H7 (cell line): ENCODE data around the gene EPHA8. TPM values are rescaled to one million over a fixed set of nuclear protein-coding genes. Genes with fewer than 3 reads are reported as not detected.

Experiments used
- DNase-seq: peaks from one replicate; pipeline ENCODE4 v3.0.0; 2012
- H3K27me3 ChIP-seq: 2 replicates; pipeline ENCODE4 v1.6.0; 2011; ENCODE audit warnings: mild to moderate bottlenecking, low read length; ENCODE audit not compliant: control insufficient read depth, insufficient read depth
- H3K36me3 ChIP-seq: replicated peaks from 2 replicates; pipeline ENCODE4 v1.5.1; 2011; ENCODE audit warnings: low read length; ENCODE audit not compliant: control insufficient read depth, insufficient read depth
- H3K4me3 ChIP-seq: 2 replicates; pipeline ENCODE4 v1.5.1; 2011; ENCODE audit warnings: low read depth, mild to moderate bottlenecking, control low read depth, low read length, moderate library complexity; ENCODE audit not compliant: insufficient read depth
- total RNA-seq: library from RNA; depleted of rRNA; stranded (reverse); fragments of >200 nt; shearing (Covaris generic); gene quantifications from 2 replicates; pipeline ENCODE4 v1.2.3, GENCODE V29; 2014

The EPHA8 gene
- total RNA-seq, 1 experiment from 2014 or later: 4.8 TPM

GRCh38 chr1:22545141-22545540 lies 18.1 kb upstream of the EPHA8 start:
- H3K27me3 ChIP-seq: peaks cover 2% of the 10 kb centered on the region; the same call in 1 of the 2 replicates
- no peak overlapping the region for H3K4me3 ChIP-seq
- no peak for DNase-seq
- H3K36me3 ChIP-seq: no peaks in the 10 kb centered on the region

- Histone ChIP-seq H3K4me3 (no peak overlapping the region), H3K36me3 (no peaks in the 10 kb centered on the region), H3K27me3 (peaks cover 2% of the 10 kb centered on the region; the same call in 1 of the 2 replicates)
- no peak for DNase-seq
Observed at GRCh38 chr1:22547186-22547817, 16.0 kb upstream of the EPHA8 start.

- Histone ChIP-seq H3K4me3 (no peak overlapping the region), H3K36me3 (no peaks in the 10 kb centered on the region), H3K27me3 (peaks cover 2% of the 10 kb centered on the region; the same call in 1 of the 2 replicates)
- DNase-seq: peak; percentile 61
Observed at GRCh38 chr1:22547818-22548462, 15.3 kb upstream of the EPHA8 start.

- no peak for DNase-seq
- Histone ChIP-seq H3K4me3 (no peak overlapping the region), H3K36me3 (no peaks in the 10 kb centered on the region), H3K27me3 (peaks cover 2% of the 10 kb centered on the region; the same call in 1 of the 2 replicates)
Observed at GRCh38 chr1:22550021-22550420, 13.3 kb upstream of the EPHA8 start.

- peaks cover 2% of the 10 kb centered on the region; the same call in 1 of the 2 replicates for H3K27me3 ChIP-seq
- no peak for DNase-seq
- H3K36me3 ChIP-seq: no peaks in the 10 kb centered on the region
Observed at GRCh38 chr1:22551591-22551990, 11.7 kb upstream of the EPHA8 start.

GRCh38 chr1:22552021-22552420 lies 11.3 kb upstream of the EPHA8 start:
- Histone ChIP-seq H3K4me3 (no peak overlapping the region), H3K27me3 (peaks cover 1% of the 10 kb centered on the region; the same call in 1 of the 2 replicates), H3K36me3 (no peaks in the 10 kb centered on the region)
- DNase-seq: peak; percentile 68

More at GRCh38 chr1:22551591-22551990, 11.7 kb upstream of the EPHA8 start:
- no peak overlapping the region for H3K4me3 ChIP-seq

GRCh38 chr1:22553104-22553880 lies 10.0 kb upstream of the EPHA8 start:
- no peak for DNase-seq
- Histone ChIP-seq H3K36me3 (no peaks in the 10 kb centered on the region), H3K4me3 (no peak overlapping the region), H3K27me3 (peaks cover 4% of the 10 kb centered on the region)

GRCh38 chr1:22553991-22554522 lies 9.2 kb upstream of the EPHA8 start:
- Histone ChIP-seq H3K27me3 (peaks cover 4% of the 10 kb centered on the region), H3K36me3 (no peaks in the 10 kb centered on the region), H3K4me3 (no peak overlapping the region)
- no peak for DNase-seq

- Histone ChIP-seq H3K27me3 (peaks cover 7% of the 10 kb centered on the region), H3K36me3 (no peaks in the 10 kb centered on the region), H3K4me3 (no peak overlapping the region)
- DNase-seq: no peak
Observed at GRCh38 chr1:22555371-22555656, 8.0 kb upstream of the EPHA8 start.

- DNase-seq: peak; percentile 93
- Histone ChIP-seq H3K36me3 (no peaks in the 10 kb centered on the region), H3K4me3 (no peak overlapping the region), H3K27me3 (peaks cover 15% of the 10 kb centered on the region)
Observed at GRCh38 chr1:22556391-22557104, 6.7 kb upstream of the EPHA8 start.

- peaks cover 24% of the 10 kb centered on the region for H3K27me3 ChIP-seq
- no peak overlapping the region for H3K4me3 ChIP-seq
- DNase-seq: no peak
- H3K36me3 ChIP-seq: no peaks in the 10 kb centered on the region
Observed at GRCh38 chr1:22557341-22557950, 5.8 kb upstream of the EPHA8 start.

GRCh38 chr1:22563671-22564602 lies 648 bp downstream of the EPHA8 start:
- Histone ChIP-seq H3K27me3 (peaks cover 43% of the 10 kb centered on the region), H3K4me3 (peak overlapping the region; percentile 44)

GRCh38 chr1:22566161-22566560 lies 2.9 kb downstream of the EPHA8 start:
- Histone ChIP-seq H3K36me3 (no peaks in the 10 kb centered on the region), H3K4me3 (no peak overlapping the region), H3K27me3 (peaks cover 36% of the 10 kb centered on the region)
- no peak for DNase-seq

More at GRCh38 chr1:22563671-22564602, 648 bp downstream of the EPHA8 start:
- H3K36me3 ChIP-seq: no peaks in the 10 kb centered on the region
- DNase-seq: peak; percentile 84
